ENCODE data around the gene CUL7.
"Not testable (repeated sequence)": the region's sequence is repeated elsewhere in the genome, so short reads cannot be mapped to it uniquely, and the experiment has no call there.

Gene CUL7

GRCh38 chr6:43041475-43041874, 12.2 kb downstream of the CUL7 start:
- DNase-seq: not testable (repeated sequence)

GRCh38 chr6:43040542-43041257, 13.0 kb downstream of the CUL7 start:
- no peak for DNase-seq

- DNase-seq: no peak
Measured at GRCh38 chr6:43038727-43039126, 14.9 kb downstream of the CUL7 start.

- DNase-seq: no peak
Measured at GRCh38 chr6:43037706-43038105, 15.9 kb downstream of the CUL7 start.

- DNase-seq: no peak
Measured at GRCh38 chr6:43037197-43037596, 16.5 kb downstream of the CUL7 start.

GRCh38 chr6:43036712-43037111, 16.9 kb downstream of the CUL7 start:
- DNase-seq: no peak

- no peak for DNase-seq
Measured at GRCh38 chr6:43035495-43036194, 18.0 kb downstream of the CUL7 start.

- no peak for DNase-seq
Measured at GRCh38 chr6:43034190-43034525, 19.5 kb downstream of the CUL7 start.

GRCh38 chr6:43033496-43034189, 20.0 kb downstream of the CUL7 start:
- DNase-seq: no peak

- no peak for DNase-seq
Measured at GRCh38 chr6:43032326-43032725, 21.3 kb downstream of the CUL7 start.

GRCh38 chr6:43029120-43029519, 24.5 kb downstream of the CUL7 start:
- no peak for DNase-seq

GRCh38 chr6:43026365-43026764, 27.3 kb downstream of the CUL7 start:
- DNase-seq: no peak

- no peak for DNase-seq
Measured at GRCh38 chr6:43024436-43024835, 29.2 kb downstream of the CUL7 start.

- no peak for DNase-seq
Measured at GRCh38 chr6:43021270-43022047, 32.2 kb downstream of the CUL7 start, which contains the start of gene RRP36. Gene RRP36, plus strand, starts transcription at chr6:43021623. Its CDS starts 32 bp downstream, at chr6:43021655.

GRCh38 chr6:43020847-43021246, 32.8 kb downstream of the CUL7 start:
- no peak for DNase-seq

- DNase-seq: no peak
Measured at GRCh38 chr6:43020052-43020705, 33.5 kb downstream of the CUL7 start.

GRCh38 chr6:43019152-43019551, 34.5 kb downstream of the CUL7 start:
- no peak for DNase-seq

GRCh38 chr6:43016943-43017334, 36.7 kb downstream of the CUL7 start:
- DNase-seq: no peak

GRCh38 chr6:43016176-43016942, 37.3 kb downstream of the CUL7 start:
- no peak for DNase-seq

- no peak for DNase-seq
Measured at GRCh38 chr6:43014434-43014909, 39.2 kb downstream of the CUL7 start.

GRCh38 chr6:43013843-43014433, 39.7 kb downstream of the CUL7 start, which contains the start of the genes KLHDC3 and MEA1:
Gene KLHDC3, plus strand, starts transcription at chr6:43014249. Its CDS starts 2,944 bp downstream, at chr6:43017193.
Gene MEA1, minus strand, starts transcription at chr6:43013946. Its CDS starts 133 bp downstream, at chr6:43013813.
- peak; percentile 99 for DNase-seq
